GM12878 (cell line): ENCODE results near the gene TOP1. TPM values are rescaled to one million over a fixed set of nuclear protein-coding genes. Genes with fewer than 3 reads are reported as not detected.

Source experiments
- ATAC-seq: fragments of 200-7000 bp; cut with Tn5 transposase; 3 replicates; pipeline ENCODE4 v1.9.1; 2020; ENCODE audit warnings: mild to moderate bottlenecking, moderate library complexity
- BruUV-seq: library from RNA; stranded (reverse); fragments of 400-500 nt; replicated peaks from 2 replicates; lab custom pipeline; 2021; lab: Mats Ljungman, UMichigan
- CTCF ChIA-PET: fragments of 300-600 bp; sonication (Branson Sonifier 250); formaldehyde crosslinking; extraction: SDS; loops from one replicate; lab custom pipeline; 2021; ENCODE audit warnings: inconsistent platforms; lab: Yijun Ruan, JAX
- POLR2A ChIA-PET: fragments of 350-600 bp; formaldehyde crosslinking; extraction: SDS; loops from one replicate; lab custom pipeline; 2021; ENCODE audit warnings: inconsistent platforms; lab: Charles Lee
- RAD21 ChIA-PET: fragments of 300-600 bp; sonication (Branson Sonifier 250); formaldehyde crosslinking; loops from one replicate; lab custom pipeline; 2023; ENCODE audit warnings: antibody characterized with exemption; ENCODE audit not compliant: unreplicated experiment; lab: Charles Lee
- SMC1A ChIA-PET: fragments of 300-600 bp; sonication (Branson Sonifier 250); formaldehyde crosslinking; loops from one replicate; lab custom pipeline; 2023; ENCODE audit not compliant: unreplicated experiment, uncharacterized antibody; lab: Charles Lee
- DNase-seq: peaks from one replicate; pipeline ENCODE4 v3.0.0-alpha.2; 2011; ENCODE audit warnings: low read depth, low spot score
- FAIRE-seq: peaks from 3 replicates; lab custom pipeline; 2011; peaks lifted over from hg19 to GRCh38; lab: Jason Lieb, UNC
- H2AFZ ChIP-seq: 2 replicates; pipeline ENCODE4 v1.6.0; 2011; ENCODE audit warnings: low read depth, low read length, control low read depth; ENCODE audit not compliant: control insufficient read depth
- H3K27ac ChIP-seq: 2 replicates; pipeline ENCODE4 v1.5.1; 2011; ENCODE audit warnings: control low read depth; ENCODE audit not compliant: control insufficient read depth, insufficient read depth
- H3K27me3 ChIP-seq, 2 experiments: replicated peaks in 1 of 2; 2 replicates each; pipeline versions ENCODE4 v1.6.0 to v1.6.1; 2011; ENCODE audit warnings: low read length in 1 of 2; ENCODE audit not compliant: control insufficient read depth in 2 of 2, insufficient read depth in 2 of 2
- H3K36me3 ChIP-seq, 2 experiments: 2 replicates each; pipeline ENCODE4 v1.5.1; 2011; ENCODE audit warnings: low read length in 1 of 2; ENCODE audit not compliant: control insufficient read depth in 2 of 2, insufficient read depth in 2 of 2
- H3K4me1 ChIP-seq: 2 replicates; pipeline ENCODE4 v1.6.1; 2011; ENCODE audit warnings: mild to moderate bottlenecking, low read length, moderate library complexity, mixed read lengths; ENCODE audit not compliant: control insufficient read depth, insufficient read depth
- H3K4me2 ChIP-seq: 2 replicates; pipeline ENCODE4 v1.6.0; 2011; ENCODE audit warnings: control low read depth; ENCODE audit not compliant: control insufficient read depth, insufficient read depth
- H3K4me3 ChIP-seq: fragments of 200-600 bp; sonication (generic); 2 replicates; pipeline ENCODE4 v1.5.1; 2016
- H3K79me2 ChIP-seq: 2 replicates; pipeline ENCODE4 v1.6.0; 2011; ENCODE audit warnings: low read length; ENCODE audit not compliant: control insufficient read depth, insufficient read depth
- H3K9ac ChIP-seq: 2 replicates; pipeline ENCODE4 v1.8.0; 2011; ENCODE audit warnings: low read length, control low read depth, mixed read lengths; ENCODE audit not compliant: control insufficient read depth, insufficient read depth
- H3K9me3 ChIP-seq: replicated peaks from 3 replicates; pipeline ENCODE4 v1.5.1; 2011; ENCODE audit warnings: mild to moderate bottlenecking, low read length; ENCODE audit not compliant: control insufficient read depth, insufficient read depth
- H4K20me1 ChIP-seq: 2 replicates; pipeline ENCODE4 v1.6.0; 2011; ENCODE audit not compliant: control insufficient read depth, insufficient read depth
- ASH2L ChIP-seq: fragments of 300-600, 200-600 bp; sonication (generic); IDR thresholded peaks from 2 replicates; pipeline ENCODE4 v1.6.1; 2017; ENCODE audit warnings: low read depth, mild to moderate bottlenecking, borderline replicate concordance
- BHLHE40 ChIP-seq, 2 experiments: fragments of 450-650 bp in 1 of 2; IDR thresholded peaks; 2 replicates each; pipeline ENCODE4 v1.6.1; 2011 to 2017; ENCODE audit warnings: low read depth in 2 of 2, borderline replicate concordance in 1 of 2, improper control_type of control experiment in 1 of 2, low read length in 1 of 2, mild to moderate bottlenecking in 1 of 2
- CBX5 ChIP-seq: sonication (generic); IDR thresholded peaks from 2 replicates; pipeline ENCODE4 v1.6.1; 2016; ENCODE audit warnings: low read depth, moderate library complexity, mild to moderate bottlenecking, inconsistent platforms
- CHD1 ChIP-seq: IDR thresholded peaks from 2 replicates; pipeline ENCODE4 v1.6.1; 2012; ENCODE audit warnings: low read depth, low read length, improper control_type of control experiment
- E2F8 ChIP-seq: fragments of 450-650 bp; IDR thresholded peaks from 2 replicates; pipeline ENCODE4 v1.6.1; 2018; ENCODE audit warnings: mild to moderate bottlenecking, low read depth, moderate library complexity; ENCODE audit not compliant: partially characterized antibody
- EZH2 ChIP-seq: IDR thresholded peaks from 2 replicates; pipeline ENCODE4 v1.6.1; 2012; ENCODE audit warnings: low read depth, mild to moderate bottlenecking, control low read depth, inconsistent platforms, low read length, borderline replicate concordance; ENCODE audit not compliant: control insufficient read depth
- HDAC2 ChIP-seq: fragments of 200-600 bp; sonication (generic); IDR thresholded peaks from 2 replicates; pipeline ENCODE4 v1.6.1; 2017
- IRF4 ChIP-seq: IDR thresholded peaks from 2 replicates; pipeline ENCODE4 v1.6.1; 2011; ENCODE audit warnings: low read depth, low read length
- KLF5 ChIP-seq: fragments of 450-650 bp; IDR thresholded peaks from 2 replicates; pipeline ENCODE4 v1.6.1; 2014; ENCODE audit warnings: mild to moderate bottlenecking; ENCODE audit not compliant: partially characterized antibody
- MYC ChIP-seq: IDR thresholded peaks from 2 replicates; pipeline ENCODE4 v1.6.1; 2011; ENCODE audit warnings: mild to moderate bottlenecking, low read length, moderate library complexity, inconsistent platforms; ENCODE audit not compliant: insufficient read depth, insufficient replicate concordance, insufficient read length, severe bottlenecking
- NFXL1 ChIP-seq: fragments of 450-650 bp; IDR thresholded peaks from 2 replicates; pipeline ENCODE4 v1.6.1; 2017; ENCODE audit warnings: antibody characterized with exemption, mild to moderate bottlenecking, borderline replicate concordance
- PML ChIP-seq: IDR thresholded peaks from 2 replicates; pipeline ENCODE4 v1.6.1; 2012; ENCODE audit warnings: low read length, inconsistent platforms
- POLR2AphosphoS5 ChIP-seq: IDR thresholded peaks from 2 replicates; pipeline ENCODE4 v1.6.1; 2011; ENCODE audit warnings: mild to moderate bottlenecking, low read length, inconsistent platforms
- STAT1 ChIP-seq: fragments of 450-650 bp; conservative IDR thresholded peaks from 2 replicates; pipeline ENCODE4 v1.6.1; 2014; ENCODE audit warnings: antibody characterized with exemption, mild to moderate bottlenecking
- SUZ12 ChIP-seq: fragments of 200-600 bp; sonication (generic); IDR thresholded peaks from one replicate; pipeline ENCODE4 v1.6.1; 2018; ENCODE audit warnings: antibody characterized with exemption, mild to moderate bottlenecking; ENCODE audit not compliant: unreplicated experiment
- TCF7 ChIP-seq: IDR thresholded peaks from 2 replicates; pipeline ENCODE4 v1.6.1; 2014; ENCODE audit warnings: antibody characterized with exemption, borderline replicate concordance
- ZNF384 ChIP-seq: IDR thresholded peaks from 2 replicates; pipeline ENCODE4 v1.6.1; 2012; ENCODE audit warnings: low read depth, mild to moderate bottlenecking, low read length, improper control_type of control experiment, borderline replicate concordance
- ZSCAN29 ChIP-seq: fragments of 450-650 bp; IDR thresholded peaks from 2 replicates; pipeline ENCODE4 v1.6.1; 2017; ENCODE audit warnings: mild to moderate bottlenecking, moderate library complexity
- WGBS: methylation state at CpG from one replicate; pipeline ENCODE4 v1.1.6; 2016; ENCODE audit warnings: low lambda C conversion rate; ENCODE audit not compliant: insufficient replicate concordance, insufficient coverage; ENCODE audit errors: missing lambda C conversion rate; 5-methylcytosine and 5-hydroxymethylcytosine counted together
- in situ Hi-C: fragments of 300-500 bp; cut with MboI; formaldehyde crosslinking; loops from 9 replicates; pipeline ENCODE4 v1.14.3; 2018; ENCODE audit warnings: mixed read lengths
- intact Hi-C: fragments of 100-400 bp; cut with micrococcal nuclease; formaldehyde crosslinking; loops from one replicate; pipeline ENCODE4 v1.14.2; 2022; ENCODE audit not compliant: unreplicated experiment
- polyA plus RNA-seq, 11 experiments: library from polyadenylated mRNA; depleted of rRNA in 4 of 11; unstranded in 6 of 11; stranded (reverse) in 5 of 11; fragments of >200 nt; fragmentation: Nextera tagmentation in 4 of 11; fragmentation: Illumina TruSeq in 1 of 11; extraction: Ambion mirVana in 4 of 11; extraction: Trizol in 1 of 11; gene quantifications; 1 replicate in 1 of 11; 2 replicates in 10 of 11; pipeline versions ENCODE4 v1.2.1 to v1.2.3, GENCODE V29; 2011 to 2016; ENCODE audit warnings: inconsistent platforms in 2 of 11, missing spikeins in 2 of 11, low read depth in 1 of 11
- total RNA-seq, 4 experiments: library from RNA; depleted of rRNA in 3 of 4; stranded (reverse); fragments of >200 nt in 3 of 4; fragmentation: Illumina TruSeq in 1 of 4; extraction: Trizol in 1 of 4; gene quantifications; 2 replicates each; pipeline versions ENCODE4 v1.2.1 to v1.2.3, GENCODE V29; 2013 to 2021
- TF ChIP-seq, protein P1 (sequence below): fragments of 450-650 bp; conservative IDR thresholded peaks from 2 replicates; pipeline ENCODE4 v1.6.1; 2017; ENCODE audit warnings: mild to moderate bottlenecking, moderate library complexity

TOP1 gene
- total and polyA plus RNA-seq, 10 of the 15 experiments (the other 5 are each of a cell fraction or from before 2014, with no cell fraction given) = 21.5 to 128 (median 47.3) TPM

GRCh38 chr20:41116282-41116956 lies 87.8 kb downstream of the TOP1 start:
- Histone ChIP-seq H4K20me1 (no peaks in the 10 kb centered on the region), H3K9ac (no peak overlapping the region), H3K4me2 (no peak overlapping the region), H3K9me3 (no peaks in the 10 kb centered on the region), H3K79me2 (no peaks in the 10 kb centered on the region), H3K4me3 (no peak overlapping the region), H3K27me3 (no peaks in the 10 kb centered on the region), H3K36me3 (peaks cover 23 to 66% of the 10 kb centered on the region in 2 experiments), H3K27ac (no peak overlapping the region), H3K4me1 (no peaks in the 10 kb centered on the region), H2AFZ (no peak overlapping the region)
- intact Hi-C loops (no loop called here), in situ Hi-C loops (no loop called here)
- DNase-seq (no peak), FAIRE-seq (no peak), ATAC-seq (no peak)
- BruUV-seq = no TSS peak
- 89% methylated on average over 6 of the region's 6 CpGs for WGBS
- ChIA-PET SMC1A (interaction anchor here (0.8 to 1.4 kb wide), 2 partner anchors 17 to 126 kb away, joined by 4 read pairs; no protein-coding TSS in a partner anchor), RAD21 (interaction anchor here (0.7 kb wide), 1 partner anchor 163 kb away, joined by 4 read pairs; no protein-coding TSS in a partner anchor), CTCF (interaction anchor here (3.8 kb wide), 1 partner anchor 18 kb away, joined by 16 read pairs; no protein-coding TSS in a partner anchor), POLR2A (interaction anchor here (0.7 to 1.4 kb wide), 2 partner anchors 10 to 217 kb away, joined by 3 to 4 read pairs; no protein-coding TSS in a partner anchor)
- TF ChIP-seq ZNF384 (no peak), E2F8 (no peak), ZSCAN29 (no peak), HDAC2 (no peak), BHLHE40 (IDR thresholded peaks at IDR 0.05; ENCODE audit: borderline replicate concordance in 1 of 2, low read depth in 2 of 2, low read length in 1 of 2) (no peak), ASH2L (no peak), STAT1 (no peak), IRF4 (no peak), TCF7 (no peak), CHD1 (no peak), SUZ12 (no peak), EZH2 (no peak), PML (no peak), MYC (no peak), POLR2AphosphoS5 (no peak), NFXL1 (no peak), KLF5 (no peak), CBX5 (no peak)
- TF ChIP-seq, protein P1, sequence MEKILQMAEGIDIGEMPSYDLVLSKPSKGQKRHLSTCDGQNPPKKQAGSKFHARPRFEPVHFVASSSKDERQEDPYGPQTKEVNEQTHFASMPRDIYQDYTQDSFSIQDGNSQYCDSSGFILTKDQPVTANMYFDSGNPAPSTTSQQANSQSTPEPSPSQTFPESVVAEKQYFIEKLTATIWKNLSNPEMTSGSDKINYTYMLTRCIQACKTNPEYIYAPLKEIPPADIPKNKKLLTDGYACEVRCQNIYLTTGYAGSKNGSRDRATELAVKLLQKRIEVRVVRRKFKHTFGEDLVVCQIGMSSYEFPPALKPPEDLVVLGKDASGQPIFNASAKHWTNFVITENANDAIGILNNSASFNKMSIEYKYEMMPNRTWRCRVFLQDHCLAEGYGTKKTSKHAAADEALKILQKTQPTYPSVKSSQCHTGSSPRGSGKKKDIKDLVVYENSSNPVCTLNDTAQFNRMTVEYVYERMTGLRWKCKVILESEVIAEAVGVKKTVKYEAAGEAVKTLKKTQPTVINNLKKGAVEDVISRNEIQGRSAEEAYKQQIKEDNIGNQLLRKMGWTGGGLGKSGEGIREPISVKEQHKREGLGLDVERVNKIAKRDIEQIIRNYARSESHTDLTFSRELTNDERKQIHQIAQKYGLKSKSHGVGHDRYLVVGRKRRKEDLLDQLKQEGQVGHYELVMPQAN = no peak
